Sigmoid colon (tissue), 4 donors: Measurements from ENCODE around the gene ANKLE2.

ENCODE experiments used
- CTCF ChIP-seq, 4 experiments: fragments of 450-650 bp in 3 of 4; fragments of 200-600 bp in 1 of 4; IDR thresholded peaks; one replicate each; pipeline ENCODE4 v1.5.1; 2016 to 2019; ENCODE audit warnings: antibody characterized with exemption in 4 of 4, mild to moderate bottlenecking in 3 of 4, moderate library complexity in 2 of 4
- EP300 ChIP-seq, 4 donors: sonication (generic); formaldehyde crosslinking; IDR thresholded peaks; one replicate each; pipeline ENCODE4 v1.6.1; 2017; ENCODE audit warnings: antibody characterized with exemption in 4 of 4
- POLR2A ChIP-seq, 2 donors: fragments of 450-650 bp; IDR thresholded peaks; one replicate each; pipeline ENCODE4 v1.6.1; 2016; ENCODE audit warnings: antibody characterized with exemption in 2 of 2, mild to moderate bottlenecking in 2 of 2, moderate library complexity in 2 of 2
- POLR2AphosphoS5 ChIP-seq, 4 donors: sonication (generic); formaldehyde crosslinking; IDR thresholded peaks; one replicate each; pipeline ENCODE4 v1.6.1; 2017; ENCODE audit warnings: antibody characterized with exemption in 4 of 4

- TF ChIP-seq CTCF (IDR thresholded peaks at IDR 0.05) (no peak), POLR2A (IDR thresholded peaks at IDR 0.05) (no peak), POLR2AphosphoS5 (IDR thresholded peaks at IDR 0.05) (no peak), EP300 (IDR thresholded peaks at IDR 0.05) (no peak)
These were observed 37.2 kb upstream of the ANKLE2 start for GRCh38 chr12:132798836-132799235.
